GM12801 (cell line): ENCODE measurements around the gene IER3IP1.

Experiments used
- CTCF ChIP-seq: IDR thresholded peaks from one replicate; pipeline ENCODE4 v1.5.1; 2011; ENCODE audit warnings: control low read depth; ENCODE audit not compliant: insufficient read length; ENCODE audit errors: extremely low read depth

IER3IP1 gene

GRCh38 chr18:47172476-47172875, 3.7 kb downstream of the IER3IP1 start:
- no peak for TF ChIP-seq CTCF

DNA sequence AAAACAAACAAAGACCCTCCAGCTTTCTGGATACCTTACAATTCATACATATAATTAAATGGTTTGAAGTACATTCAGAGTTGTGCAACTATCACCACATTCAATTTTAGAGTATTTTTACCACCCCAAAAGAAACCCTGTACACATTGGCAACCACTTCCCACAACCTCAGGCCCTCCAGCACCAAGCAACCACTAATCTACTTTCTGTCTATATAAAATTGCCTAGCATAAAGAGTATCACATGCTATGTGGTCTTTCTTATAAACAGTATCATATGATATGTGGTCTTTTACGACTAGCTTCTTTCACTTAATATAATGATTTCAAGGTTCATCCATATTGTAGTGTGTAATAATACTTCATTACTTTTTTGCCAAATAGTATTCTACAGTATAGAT, 7.3 kb downstream of the IER3IP1 start:
- no peak for TF ChIP-seq CTCF

GRCh38 chr18:47168509-47168908, 7.7 kb downstream of the IER3IP1 start:
- TF ChIP-seq CTCF: no peak

DNA sequence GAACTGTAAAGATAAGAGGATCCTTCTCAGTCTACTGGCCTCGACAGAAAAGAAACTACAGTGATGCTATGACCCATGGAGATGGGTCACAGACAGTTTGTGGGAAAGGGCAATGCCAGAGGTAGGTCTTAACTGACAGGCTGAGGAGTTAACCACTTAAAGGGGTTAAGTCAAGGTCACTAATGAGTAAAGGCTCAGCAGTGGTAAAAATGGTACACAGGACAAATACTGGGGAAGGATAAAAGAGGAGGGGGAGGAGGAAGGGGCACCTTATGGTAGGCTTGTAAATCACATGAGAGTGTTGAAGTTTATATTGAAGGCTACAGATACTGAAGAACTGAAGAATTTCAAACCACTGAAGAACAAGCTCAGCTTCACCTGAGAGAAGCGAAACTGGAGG, 9.9 kb downstream of the IER3IP1 start:
- no peak for TF ChIP-seq CTCF

DNA sequence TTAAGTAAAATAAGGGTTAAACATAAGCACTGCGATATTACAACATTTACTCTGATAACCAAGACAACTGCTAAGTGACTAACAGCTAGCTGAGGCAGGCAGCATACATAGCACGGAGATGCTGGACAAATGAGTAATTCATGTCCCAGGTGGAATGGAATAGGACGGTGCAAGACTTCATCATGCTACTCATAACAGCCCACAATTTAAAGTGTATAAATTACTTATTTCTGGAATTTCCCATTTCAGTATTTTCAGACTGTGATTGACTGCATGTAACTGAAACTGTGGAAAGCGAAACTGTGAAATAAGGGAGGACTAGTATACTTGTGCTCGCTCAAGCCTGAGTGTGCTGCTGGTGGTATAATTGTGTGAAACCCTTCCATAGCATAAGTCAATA, 12.9 kb downstream of the IER3IP1 start:
- TF ChIP-seq CTCF: no peak

- TF ChIP-seq CTCF: no peak
Observed at GRCh38 chr18:47160256-47160655, 15.9 kb downstream of the IER3IP1 start.

GRCh38 chr18:47151439-47151838, 24.7 kb downstream of the IER3IP1 start:
- TF ChIP-seq CTCF: no peak

- TF ChIP-seq CTCF: no peak
Observed at GRCh38 chr18:47150824-47151366, 25.3 kb downstream of the IER3IP1 start.
